Hematopoietic multipotent progenitor cell treated with erythropoietin and hydrocortisone succinate and interleukin-3 and kit ligand, for 6 days (in vitro differentiated cells): ENCODE data around the gene AFAP1L2.

Source experiments
- DNase-seq: peaks from one replicate; pipeline ENCODE4 v3.0.0-alpha.2; 2015

AFAP1L2 gene

DNA sequence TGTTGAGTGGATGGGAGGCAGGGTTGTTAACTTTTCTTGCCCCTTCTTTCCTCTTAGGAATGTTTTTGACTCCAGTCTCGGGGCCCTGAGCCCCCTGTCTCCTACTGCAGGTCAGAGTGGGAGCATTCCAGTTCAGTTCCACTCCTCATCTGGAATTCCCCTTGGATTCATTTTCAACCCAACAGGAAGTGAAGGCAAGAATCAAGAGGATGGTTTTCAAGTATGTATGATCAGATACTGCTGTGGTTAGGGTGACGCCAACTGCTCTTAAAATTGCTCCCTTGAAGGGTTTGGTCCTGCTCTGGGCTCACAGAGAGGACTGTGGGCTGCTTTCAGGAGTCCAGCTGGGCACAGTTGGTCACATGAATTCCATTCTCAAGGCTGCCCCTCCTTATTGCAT lies 143.2 kb downstream of the AFAP1L2 start:
- peak; percentile 43 for DNase-seq

DNA sequence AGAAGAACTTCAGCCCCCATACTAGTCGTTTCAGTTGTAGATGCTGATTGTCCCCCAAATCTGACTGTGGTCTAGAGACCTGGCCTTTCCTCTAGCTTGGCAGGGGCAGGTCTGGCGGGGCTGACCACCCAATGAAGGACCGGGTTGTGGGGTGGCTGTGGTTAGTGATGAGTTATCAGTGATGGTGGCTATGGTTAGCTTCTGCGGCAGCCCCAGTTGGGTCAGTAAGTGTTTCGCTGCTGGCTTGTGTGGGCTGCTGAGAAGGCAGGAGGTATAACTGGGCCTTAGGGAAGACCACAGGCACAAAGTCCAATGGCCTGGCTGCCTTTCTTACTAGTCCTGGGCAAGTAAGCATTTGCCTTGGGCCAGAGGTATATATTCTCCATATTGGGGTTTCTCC lies 143.9 kb downstream of the AFAP1L2 start:
- DNase-seq = no peak

DNA sequence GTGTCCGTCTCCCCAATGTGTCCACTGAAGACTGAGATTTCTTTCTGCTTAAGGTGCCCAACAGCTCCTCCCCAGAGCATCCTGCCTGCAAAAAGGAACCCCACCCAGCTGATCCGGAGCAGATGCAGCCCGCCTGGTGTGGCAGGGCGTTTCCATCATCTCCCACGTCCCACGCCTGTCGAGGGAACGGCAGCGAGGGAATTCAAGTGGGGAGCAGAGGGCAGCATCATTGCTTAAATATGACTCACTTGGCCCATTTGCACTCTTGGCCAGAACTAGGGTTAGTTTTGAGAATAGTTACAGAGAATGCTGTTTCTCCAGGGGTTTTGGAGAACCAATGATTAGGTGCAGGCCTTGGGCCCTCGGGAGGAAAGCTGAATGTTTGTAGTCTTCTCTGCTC lies 144.5 kb downstream of the AFAP1L2 start:
- no peak for DNase-seq

DNA sequence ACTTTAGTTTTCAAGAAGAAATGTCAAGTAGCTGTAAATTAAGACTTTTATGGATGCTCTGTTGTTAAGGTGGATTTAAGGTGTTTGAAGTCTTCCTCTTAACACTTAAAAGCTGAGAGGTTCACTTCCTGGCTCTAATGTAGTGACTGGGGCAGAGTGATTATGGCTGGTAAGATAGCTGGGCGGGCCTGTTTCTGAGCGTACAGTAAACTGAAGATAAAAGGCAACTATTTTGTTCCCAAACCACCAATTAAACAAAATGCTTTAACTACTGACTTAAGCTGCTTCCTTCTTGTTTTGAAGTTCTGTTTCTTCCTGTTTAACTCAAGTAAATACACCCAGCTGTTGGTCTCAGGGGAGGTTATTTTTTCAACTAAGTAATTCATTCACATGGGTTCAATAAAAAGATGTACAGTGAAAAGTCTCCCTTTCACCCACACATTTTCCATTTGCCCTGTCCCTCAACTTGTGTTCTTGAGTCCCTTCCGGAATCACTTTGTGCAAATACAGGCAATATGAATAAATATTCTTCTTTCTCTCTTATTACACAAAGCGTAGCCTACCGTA lies 145.9 kb downstream of the AFAP1L2 start:
- DNase-seq = peak; percentile 83

DNA sequence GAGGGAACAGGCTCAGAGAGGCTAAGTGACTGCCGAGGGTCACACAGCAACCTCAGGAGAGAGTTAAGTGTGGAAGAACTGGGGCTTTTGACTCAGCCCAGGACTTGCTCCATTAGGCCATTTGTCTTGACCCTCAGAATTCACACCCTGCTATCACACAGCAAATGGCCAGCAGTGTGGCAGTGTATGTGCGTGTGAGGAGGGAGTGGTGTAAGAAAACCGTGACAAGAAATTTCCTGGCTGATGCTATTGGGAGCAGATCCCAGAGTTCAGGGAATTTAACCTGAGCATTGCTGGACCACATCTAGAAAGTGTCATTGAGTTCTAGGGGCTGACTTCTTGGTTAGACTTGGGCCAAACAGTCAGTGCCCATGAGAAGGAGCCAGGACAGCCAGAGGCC lies 146.8 kb downstream of the AFAP1L2 start:
- DNase-seq = no peak

DNA sequence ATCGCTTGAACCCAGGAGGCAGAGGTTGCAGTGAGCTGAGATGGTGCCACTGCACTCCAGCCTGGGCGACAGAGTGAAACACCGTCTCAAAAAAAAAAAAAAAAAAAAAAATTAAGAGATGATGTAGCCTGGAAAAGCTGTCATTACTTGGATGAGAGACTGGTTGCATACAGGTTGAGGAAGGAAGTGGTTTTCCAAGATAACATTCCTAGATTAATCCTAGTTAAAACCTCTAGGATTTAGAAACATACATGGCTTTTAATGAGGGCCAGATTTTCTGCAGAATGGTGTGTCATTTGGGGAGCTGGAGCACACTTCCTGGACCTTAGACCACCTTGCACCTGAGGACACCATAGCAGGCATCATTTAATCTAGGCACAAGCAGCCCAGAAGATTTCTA lies 147.5 kb downstream of the AFAP1L2 start:
- no peak for DNase-seq

DNA sequence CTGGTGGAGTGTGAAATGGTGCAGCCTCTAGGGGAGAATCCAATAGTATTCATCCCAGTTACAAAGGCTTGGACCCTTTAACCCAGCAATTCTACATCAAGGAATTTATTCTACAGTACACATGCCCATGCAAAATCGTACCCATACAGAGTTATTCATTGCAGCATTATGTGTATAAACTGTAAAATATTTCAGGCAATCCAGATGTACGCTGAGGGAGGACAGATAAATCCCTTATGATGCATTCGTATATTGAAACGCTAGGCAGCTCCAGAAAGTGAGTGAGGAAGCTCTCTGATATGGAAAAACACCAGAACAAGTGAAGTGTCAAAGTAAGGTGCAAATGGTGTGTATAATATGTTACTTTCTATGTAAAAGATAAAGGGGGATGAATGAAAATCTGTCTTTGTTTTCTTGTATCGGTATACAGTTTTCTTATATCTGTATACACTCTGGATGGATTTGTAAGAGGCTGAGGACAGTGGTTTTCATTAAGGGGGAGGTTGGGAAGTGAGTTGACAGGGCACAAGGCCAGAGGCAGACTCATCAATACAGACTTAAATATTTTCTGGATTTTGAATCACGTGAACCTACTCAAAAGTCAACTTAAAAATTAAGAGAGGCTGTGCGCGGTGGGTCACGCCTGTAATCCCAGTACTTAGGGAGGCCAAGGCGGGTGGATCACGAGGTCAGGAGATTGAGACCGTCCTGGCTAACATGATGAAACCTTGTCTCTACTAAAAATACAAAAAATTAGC lies 148.1 kb downstream of the AFAP1L2 start:
- DNase-seq = no peak

DNA sequence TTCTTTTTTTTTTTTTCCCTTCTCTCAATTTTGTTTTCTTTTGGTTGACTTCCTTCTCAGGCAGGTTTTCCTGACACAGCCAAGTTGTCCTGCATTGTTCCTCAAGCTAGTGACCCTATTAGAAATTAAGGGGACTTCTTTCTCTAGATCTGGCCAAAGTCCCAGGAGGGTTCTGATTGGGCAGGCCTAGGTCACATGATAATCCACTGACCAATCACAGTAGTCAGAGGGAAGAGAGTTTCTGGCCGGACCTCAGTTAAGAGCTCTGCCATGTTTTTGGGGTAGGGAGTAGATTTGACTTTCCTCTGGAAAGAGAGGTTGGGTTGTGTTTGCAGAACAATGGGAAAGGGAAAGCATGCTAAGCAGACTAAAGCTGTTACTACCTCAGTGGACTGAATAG lies 149.1 kb downstream of the AFAP1L2 start:
- DNase-seq = no peak

DNA sequence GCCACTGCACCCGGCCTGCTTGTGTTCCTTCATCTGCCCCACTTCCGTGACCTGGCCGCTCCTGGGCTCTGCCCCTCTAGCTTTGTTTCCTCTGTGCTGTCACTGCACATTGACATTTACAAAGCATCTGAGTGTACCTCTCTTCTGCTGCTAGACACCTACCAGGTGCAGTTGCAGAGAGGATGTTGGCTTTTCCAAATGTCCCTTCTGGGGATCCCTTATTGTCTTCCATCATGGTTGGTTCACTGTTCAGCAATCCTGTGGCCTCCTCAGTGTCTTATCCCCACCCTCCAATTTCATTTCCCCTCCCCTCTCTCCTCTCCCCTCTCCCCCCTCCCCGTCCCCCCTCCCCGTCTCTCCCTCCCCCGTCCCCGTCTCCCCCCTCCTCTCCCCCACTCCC lies 151.4 kb downstream of the AFAP1L2 start:
- DNase-seq = no peak

DNA sequence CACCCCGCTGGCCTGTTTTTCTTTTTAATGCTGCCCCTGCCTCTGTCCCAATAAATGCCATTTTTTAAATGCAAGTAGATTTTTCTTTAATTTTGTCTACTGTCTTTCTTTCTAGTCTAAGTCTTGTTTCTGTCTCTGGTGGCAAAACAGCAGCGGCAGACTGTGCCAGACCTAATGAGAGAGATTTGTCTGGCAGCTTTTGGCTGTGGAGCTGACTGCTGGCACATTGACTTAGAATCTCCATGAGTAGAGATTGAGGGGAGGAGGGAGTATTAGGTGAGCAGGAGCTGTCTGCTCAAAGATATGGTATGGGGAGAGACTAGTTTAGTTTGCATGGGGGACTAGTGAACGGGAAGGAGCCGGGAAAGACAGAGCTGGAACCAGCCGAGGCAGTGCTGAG lies 152.2 kb downstream of the AFAP1L2 start:
- DNase-seq = no peak

DNA sequence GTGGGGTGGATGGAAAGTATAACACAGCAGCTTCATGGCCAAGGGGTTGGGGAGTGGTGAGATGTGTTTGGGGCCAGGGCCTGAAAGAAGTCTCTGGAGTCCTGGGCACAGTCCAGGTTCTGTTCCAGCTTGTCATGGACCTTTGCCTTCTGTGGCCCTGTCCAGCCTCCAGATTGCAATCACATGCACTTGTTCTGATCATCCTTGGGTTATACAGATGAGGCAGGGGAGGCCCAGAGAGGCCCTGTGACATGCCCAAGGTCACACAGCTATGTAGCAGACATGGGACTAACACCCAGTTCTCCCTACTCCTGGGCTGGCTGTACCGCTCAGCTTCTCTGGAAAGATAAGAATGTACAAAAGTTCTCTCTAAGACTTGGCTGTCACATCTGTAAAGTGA lies 153.6 kb downstream of the AFAP1L2 start:
- no peak for DNase-seq

DNA sequence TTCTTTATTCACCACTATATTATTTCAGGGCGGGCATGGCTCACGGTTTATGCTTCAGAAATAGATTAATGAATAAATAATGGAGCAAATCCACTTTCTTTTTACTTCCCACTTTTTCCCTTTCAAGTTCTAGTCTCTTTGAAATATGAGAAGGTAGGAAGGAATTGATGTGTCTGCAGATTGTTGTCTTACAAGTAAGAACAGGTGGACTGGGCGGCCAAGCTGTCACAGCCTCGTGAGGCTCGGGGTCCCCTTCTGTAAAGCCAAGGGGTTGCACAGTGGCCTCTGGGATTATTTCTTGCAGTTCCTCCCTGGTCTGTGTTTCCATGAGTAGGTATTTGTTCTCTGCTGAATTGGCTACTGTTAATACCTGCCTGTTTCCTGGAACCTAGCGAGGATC lies 154.1 kb downstream of the AFAP1L2 start:
- no peak for DNase-seq

DNA sequence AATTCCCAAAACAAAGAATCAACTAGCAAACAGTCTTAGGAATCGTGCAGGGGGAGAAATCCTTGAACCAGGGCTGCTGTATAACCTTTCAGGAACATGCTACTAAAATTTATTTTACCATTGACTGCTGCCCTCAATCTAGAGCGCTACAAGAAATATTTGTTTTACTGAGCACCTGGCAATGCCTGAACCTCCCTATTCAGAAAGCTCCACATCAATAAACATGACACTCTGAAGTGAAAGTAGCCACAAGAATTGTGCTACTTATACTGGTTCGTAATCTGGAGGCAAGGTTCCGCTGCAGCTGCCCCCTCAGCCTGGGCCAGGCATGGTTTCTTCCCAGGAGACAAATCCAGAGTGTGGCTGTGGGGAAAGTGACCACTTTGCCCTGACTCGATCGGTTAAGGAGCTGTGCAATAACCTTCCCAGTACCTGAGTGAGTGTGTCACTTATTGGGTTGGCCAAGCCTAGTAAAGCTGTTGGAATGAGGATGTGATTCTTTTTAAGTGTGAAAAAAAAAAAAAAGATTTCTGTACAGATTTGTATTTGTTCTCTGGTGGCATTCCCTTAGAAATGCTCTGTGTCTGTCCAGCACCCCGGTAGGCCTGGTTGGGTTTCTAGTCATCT lies 157.5 kb downstream of the AFAP1L2 start:
- no peak for DNase-seq

DNA sequence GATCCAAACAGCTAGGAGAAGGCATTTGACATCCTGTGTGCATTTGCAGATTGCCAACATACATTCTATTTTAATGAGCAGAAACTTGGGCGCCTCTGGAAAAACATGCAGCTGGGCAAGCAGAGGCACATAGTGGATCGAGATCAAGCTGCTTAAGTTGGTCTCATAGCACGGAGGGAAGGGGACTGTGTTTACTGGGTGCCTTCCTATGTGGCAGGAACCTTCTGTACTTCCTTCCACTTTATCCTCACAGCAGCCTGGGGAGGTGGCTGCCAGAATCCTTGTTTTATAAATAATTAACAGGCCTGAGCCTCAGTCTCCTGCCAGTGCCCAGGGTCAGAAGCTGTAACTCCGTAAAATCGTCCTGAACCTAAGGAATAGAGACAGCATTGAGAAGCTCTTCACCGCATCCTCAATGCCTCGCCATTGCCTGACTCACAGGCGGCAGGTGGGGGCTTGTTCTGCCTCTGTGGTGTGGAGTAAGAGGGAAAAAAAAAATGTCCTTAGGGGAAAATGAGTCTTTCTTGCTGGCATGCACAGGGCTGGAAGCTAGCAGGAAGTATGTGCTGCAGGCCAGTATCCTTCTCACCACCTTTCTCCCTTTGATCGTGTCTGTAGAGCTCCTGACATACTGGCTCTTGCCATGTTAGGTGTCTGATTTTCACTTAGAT lies 159.0 kb downstream of the AFAP1L2 start:
- DNase-seq = no peak
